Caco-2 (cell line): ENCODE data around the gene SOX18. TPM values are rescaled to one million over a fixed set of nuclear protein-coding genes. Genes with fewer than 3 reads are reported as not detected.

Source experiments
- BruUV-seq: library from RNA; stranded (reverse); fragments of 400-500 nt; replicated peaks from 2 replicates; lab custom pipeline; 2021; lab: Mats Ljungman, UMichigan
- CTCF ChIA-PET: fragments of 300-600 bp; sonication (Branson Sonifier 250); formaldehyde crosslinking; loops from one replicate; lab custom pipeline; 2022; ENCODE audit warnings: antibody characterized with exemption; lab: Charles Lee
- POLR2A ChIA-PET: fragments of 300-600 bp; sonication (Branson Sonifier 250); formaldehyde crosslinking; loops from one replicate; lab custom pipeline; 2022; ENCODE audit warnings: antibody characterized with exemption; lab: Charles Lee
- DNase-seq, 2 experiments: peaks; one replicate each; pipeline versions ENCODE4 v3.0.0 to v3.0.0-alpha.2; 2020 to 2022
- H3K27me3 ChIP-seq: replicated peaks from 2 replicates; pipeline ENCODE4 v1.6.0; 2011; ENCODE audit warnings: low read length; ENCODE audit not compliant: control insufficient read depth, insufficient read depth
- H3K36me3 ChIP-seq: 2 replicates; pipeline ENCODE4 v1.5.1; 2011; ENCODE audit warnings: low read length; ENCODE audit not compliant: control insufficient read depth, insufficient read depth
- H3K4me1 ChIP-seq: fragments of 250-450 bp; sonication (Bioruptor Pico); 2 replicates; pipeline ENCODE4 v1.5.1; 2020; ENCODE audit warnings: mild to moderate bottlenecking
- H3K4me3 ChIP-seq: 2 replicates; pipeline ENCODE4 v1.5.1; 2011; ENCODE audit warnings: low read depth, mild to moderate bottlenecking, control low read depth, low read length
- H3K9me3 ChIP-seq: fragments of 250-450 bp; sonication (Bioruptor Pico); 2 replicates; pipeline ENCODE4 v1.5.1; 2020; ENCODE audit warnings: mild to moderate bottlenecking, moderate library complexity
- H3K27ac Mint-ChIP-seq: one replicate; pipeline ENCODE4 v1.8.0; 2022; ENCODE audit warnings: mixed read lengths; ENCODE audit not compliant: unreplicated experiment
- H3K27me3 Mint-ChIP-seq: one replicate; pipeline ENCODE4 v1.8.0; 2022; ENCODE audit warnings: mixed read lengths; ENCODE audit not compliant: insufficient read depth, unreplicated experiment
- H3K36me3 Mint-ChIP-seq: one replicate; pipeline ENCODE4 v1.8.0; 2022; ENCODE audit warnings: mild to moderate bottlenecking, mixed read lengths; ENCODE audit not compliant: insufficient read depth, unreplicated experiment
- H3K4me1 Mint-ChIP-seq: one replicate; pipeline ENCODE4 v1.8.0; 2022; ENCODE audit warnings: low read depth, mixed read lengths; ENCODE audit not compliant: unreplicated experiment
- H3K4me3 Mint-ChIP-seq: one replicate; pipeline ENCODE4 v1.8.0; 2022; ENCODE audit warnings: mild to moderate bottlenecking, moderate library complexity, mixed read lengths; ENCODE audit not compliant: unreplicated experiment
- H3K9me3 Mint-ChIP-seq: one replicate; pipeline ENCODE4 v1.8.0; 2022; ENCODE audit warnings: mixed read lengths; ENCODE audit not compliant: unreplicated experiment
- CTCF ChIP-seq, 2 experiments: fragments of 200-600 bp in 1 of 2; IDR thresholded peaks; 1 replicate in 1 of 2; 2 replicates in 1 of 2; pipeline versions ENCODE4 v1.5.1 to v1.8.0; 2011 to 2022; ENCODE audit warnings: antibody characterized with exemption in 1 of 2, control low read depth in 1 of 2, inconsistent platforms in 1 of 2, low read depth in 1 of 2, low read length in 1 of 2, mild to moderate bottlenecking in 1 of 2, moderate library complexity in 1 of 2; ENCODE audit not compliant: insufficient read depth in 1 of 2, severe bottlenecking in 1 of 2, unreplicated experiment in 1 of 2
- intact Hi-C: fragments of 100-400 bp; cut with micrococcal nuclease; formaldehyde crosslinking; loops from one replicate; pipeline ENCODE4 v1.10.0; 2022; ENCODE audit not compliant: unreplicated experiment
- total RNA-seq: library from RNA; stranded (reverse); gene quantifications from 2 replicates; pipeline ENCODE4 v1.2.3, GENCODE V29; 2022

SOX18 gene
- total RNA-seq, 1 experiment from 2014 or later: 0.84 TPM

GRCh38 chr20:64024141-64024990, 25.1 kb downstream of the SOX18 start:
- peak in 1 of 2 experiments; percentile 19 for TF ChIP-seq CTCF (IDR thresholded peaks at IDR 0.05; ENCODE audit: insufficient read depth in 1 of 2, low read depth in 1 of 2, low read length in 1 of 2, severe bottlenecking in 1 of 2, unreplicated experiment in 1 of 2)
- Histone ChIP-seq H3K27me3 (no peaks in the 10 kb centered on the region), H3K36me3 (peaks cover 52% of the 10 kb centered on the region), H3K4me1 (peaks cover 34% of the 10 kb centered on the region), H3K9me3 (no peaks in the 10 kb centered on the region), H3K4me3 (no peak overlapping the region)
- DNase-seq: peak; percentile 92 to 95
- BruUV-seq: no TSS peak
- Mint-ChIP-seq H3K9me3 (no peaks in the 10 kb centered on the region), H3K4me3 (peak overlapping the region; percentile 55), H3K27me3 (no peaks in the 10 kb centered on the region), H3K27ac (peak overlapping the region; percentile 83), H3K4me1 (peaks cover 37% of the 10 kb centered on the region), H3K36me3 (peaks cover 97% of the 10 kb centered on the region)
- ChIA-PET POLR2A (interaction anchor here (0.5 to 1.8 kb wide), 6 partner anchors 14 to 44 kb away, joined by 3 to 9 read pairs (median 4); partner anchors contain the start of genes PRPF6 and TCEA2), CTCF (interaction anchor here (0.6 to 3.0 kb wide), 9 partner anchors 9 to 486 kb away, joined by 3 to 45 read pairs (median 5); partner anchors contain the start of genes C20orf204, OPRL1 and PRPF6)
- intact Hi-C loops: loop anchor here (1.0 kb wide), 3 partner anchors 14 to 43 kb away; partner anchors contain the start of gene PRPF6

- Mint-ChIP-seq H3K4me3 (peak overlapping the region; percentile 55), H3K9me3 (no peaks in the 10 kb centered on the region), H3K27me3 (no peaks in the 10 kb centered on the region), H3K27ac (peak overlapping the region; percentile 83), H3K36me3 (peaks cover 97% of the 10 kb centered on the region), H3K4me1 (peaks cover 37% of the 10 kb centered on the region)
- Histone ChIP-seq H3K4me1 (peaks cover 34% of the 10 kb centered on the region), H3K27me3 (no peaks in the 10 kb centered on the region), H3K36me3 (peaks cover 50% of the 10 kb centered on the region), H3K9me3 (no peaks in the 10 kb centered on the region), H3K4me3 (no peak overlapping the region)
- no peak for TF ChIP-seq CTCF (IDR thresholded peaks at IDR 0.05; ENCODE audit: insufficient read depth in 1 of 2, low read depth in 1 of 2, low read length in 1 of 2, severe bottlenecking in 1 of 2, unreplicated experiment in 1 of 2)
- BruUV-seq: no TSS peak
- no peak for DNase-seq
- intact Hi-C loops: loop anchor here (1.0 kb wide), 3 partner anchors 15 to 42 kb away; partner anchors contain the start of gene PRPF6
- CTCF ChIA-PET: interaction anchor here (0.6 to 3.0 kb wide), 10 partner anchors 10 to 485 kb away, joined by 3 to 45 read pairs (median 4); partner anchors contain the start of genes C20orf204, OPRL1 and PRPF6
- POLR2A ChIA-PET: interaction anchor here (0.5 to 1.8 kb wide), 6 partner anchors 13 to 43 kb away, joined by 3 to 9 read pairs (median 4); partner anchors contain the start of genes PRPF6 and TCEA2
Measured at GRCh38 chr20:64023361-64024140, 25.9 kb downstream of the SOX18 start.
